Left lobe of liver (tissue), 2 donors: ENCODE measurements around the gene ADM2. TPM values are rescaled to one million over a fixed set of nuclear protein-coding genes. Genes with fewer than 3 reads are reported as not detected.
A peak's percentile ranks its signal among the peaks of the same experiment; 100 is the strongest.

Experiments used
- ATAC-seq: fragments of 200-7000 bp; cut with Tn5 transposase; one replicate; pipeline ENCODE4 v1.9.1; 2020; ENCODE audit warnings: mild to moderate bottlenecking, moderate library complexity
- DNase-seq: peaks from one replicate; pipeline ENCODE4 v3.0.0-alpha.2; 2020; ENCODE audit warnings: low spot score
- total RNA-seq: library from RNA; stranded (reverse); gene quantifications from one replicate; pipeline ENCODE4 v1.2.1, GENCODE V29; 2021
- donor health status: DM: no; HTN: no; CAD: no; lungs with moderate emphysema.
- donor health status: DM: no; HTN: yes; CAD: no.

ADM2 gene
- total RNA-seq, 1 donor from 2014 or later: 1.3 TPM

DNA sequence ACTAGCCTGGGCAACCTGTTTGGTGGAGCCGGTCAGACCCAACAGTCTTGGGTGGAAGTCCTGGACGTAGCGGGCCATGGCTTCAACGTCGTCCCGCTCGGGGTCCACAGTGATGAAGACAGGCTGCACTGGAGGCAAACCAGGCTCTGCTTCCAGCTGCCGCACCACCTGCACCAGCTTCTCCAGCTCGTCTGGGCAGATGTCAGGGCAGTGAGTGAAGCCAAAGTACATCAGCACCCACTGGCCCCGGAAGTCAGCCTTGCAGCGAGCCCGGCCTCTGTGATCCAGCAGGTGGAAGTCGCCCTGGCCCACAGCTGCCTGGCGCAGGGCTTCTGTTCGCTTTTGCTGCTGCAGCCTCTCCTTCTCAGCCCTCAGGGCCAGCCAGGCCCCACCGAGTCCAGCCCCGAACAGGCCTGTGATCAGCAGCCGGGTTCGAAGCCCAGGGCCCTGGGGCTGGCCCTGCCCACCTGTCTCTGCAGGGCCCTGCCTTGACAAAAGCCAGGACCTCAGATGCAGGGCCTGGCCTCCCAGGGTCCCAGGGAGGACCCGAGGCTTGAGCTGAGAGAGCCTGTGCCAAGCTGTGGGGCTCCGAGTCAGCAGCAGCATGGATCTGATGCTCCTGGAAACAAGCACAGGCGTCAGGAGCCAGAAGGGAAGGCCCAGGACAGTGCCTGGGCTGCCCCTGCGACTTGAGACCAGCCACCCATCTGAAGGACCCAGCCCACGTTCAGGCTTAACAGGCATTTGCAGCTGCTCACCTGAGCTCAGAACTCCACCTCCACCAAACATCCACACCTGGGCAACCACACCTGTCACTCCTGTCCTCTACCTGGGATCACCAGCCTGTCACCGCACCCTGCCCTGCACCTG lies 42.7 kb downstream of the ADM2 start:
- DNase-seq (no peak), ATAC-seq (no peak)

- DNase-seq (no peak), ATAC-seq (no peak)
These were observed 43.3 kb downstream of the ADM2 start for GRCh38 chr22:50524676-50525103.

DNA sequence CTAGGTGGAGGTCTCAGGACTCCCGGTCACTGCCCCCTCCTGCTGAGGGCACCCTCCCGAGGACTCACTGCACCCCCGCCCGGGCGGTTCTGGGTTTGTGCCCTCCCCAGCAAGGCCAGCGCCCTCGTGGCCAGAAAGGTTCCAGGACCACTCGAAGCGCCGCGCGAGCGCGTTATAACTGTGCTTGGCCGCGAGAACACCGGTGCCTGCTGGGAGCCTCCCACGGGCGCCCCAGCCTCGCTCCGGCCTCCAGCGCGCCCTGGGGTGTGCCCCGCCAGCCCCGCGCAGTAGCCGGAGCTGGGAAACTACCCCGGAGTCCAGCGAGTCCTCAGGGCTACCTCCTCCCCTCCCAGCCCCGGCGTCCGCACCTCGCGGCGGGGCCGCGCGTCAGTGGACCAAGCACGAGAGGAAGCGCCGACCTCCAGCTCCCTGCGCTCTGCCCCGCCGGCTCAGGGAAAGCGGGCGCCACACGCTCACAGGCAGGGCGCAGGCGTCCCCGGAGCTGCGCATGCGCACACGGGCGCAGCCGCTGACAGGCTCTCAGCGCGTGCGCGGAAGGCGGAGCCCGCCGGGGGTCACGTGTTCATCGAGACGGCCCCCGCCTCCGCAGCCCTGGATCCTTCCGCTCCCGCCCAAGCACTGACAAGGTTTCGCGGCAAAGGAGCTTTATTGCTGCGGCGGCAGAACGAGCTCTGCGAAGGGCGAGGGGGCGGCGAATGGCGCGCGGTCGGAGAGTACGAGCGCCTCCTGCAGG lies 43.9 kb downstream of the ADM2 start, which contains the start of gene SCO2:
Gene SCO2, minus strand, starts transcription at position 495 of the 754 bp plus-strand sequence. CDS start 1,187 bp downstream, outside the sequence.
- peak; percentile 53 for ATAC-seq
- peak; percentile 97 for DNase-seq

DNA sequence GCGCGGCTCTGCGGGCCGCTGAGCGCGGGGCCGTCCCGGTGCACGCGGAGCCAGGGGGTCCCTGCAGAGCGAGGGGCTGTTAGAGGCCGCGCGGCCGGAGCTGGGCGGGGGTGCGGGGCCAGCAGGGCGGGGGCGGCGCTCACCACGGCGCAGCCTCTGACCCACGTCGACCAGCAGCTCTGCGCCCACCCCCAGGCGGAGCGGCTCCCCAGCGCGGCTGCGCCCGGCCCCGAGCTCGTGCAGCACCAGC lies 44.4 kb downstream of the ADM2 start:
- DNase-seq (no peak), ATAC-seq (peak; percentile 10)

DNA sequence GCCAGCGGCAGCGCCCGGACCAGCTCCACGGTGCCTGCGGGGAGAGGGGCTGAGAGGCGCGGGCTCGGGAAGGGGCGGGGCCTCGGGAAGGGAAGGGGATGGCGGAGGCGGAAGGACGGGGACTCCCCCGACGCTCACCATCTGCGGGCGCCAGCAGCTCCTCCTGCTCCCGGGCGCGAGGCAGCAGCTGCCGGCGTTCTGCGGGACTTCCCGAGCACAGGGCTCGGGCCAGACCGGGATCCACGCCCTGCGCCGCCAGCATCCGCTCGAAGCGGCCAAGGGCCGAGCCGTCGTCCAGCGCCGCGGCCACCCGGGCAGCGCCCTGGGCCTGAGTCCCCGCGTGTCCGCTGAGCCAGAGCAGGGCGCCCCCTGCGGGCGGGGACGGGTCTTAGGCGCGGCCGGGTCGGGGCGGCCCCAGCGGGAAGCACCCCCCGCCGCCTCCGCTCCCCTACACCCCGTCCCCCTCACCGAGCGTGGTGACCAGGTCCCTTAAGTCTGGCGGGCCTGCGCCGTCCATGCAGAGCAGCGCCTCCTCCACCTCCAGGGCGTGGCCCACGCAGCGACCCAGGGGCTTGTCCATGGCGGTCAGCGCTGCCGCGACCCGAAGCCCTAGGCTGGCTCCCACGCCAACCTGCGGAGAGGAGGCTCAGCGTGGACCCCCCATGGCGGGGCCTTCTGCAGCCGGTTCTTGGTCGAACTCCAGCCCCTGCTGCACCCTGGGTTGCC lies 44.9 kb downstream of the ADM2 start:
- DNase-seq: peak; percentile 84
- ATAC-seq: peak; percentile 35

DNA sequence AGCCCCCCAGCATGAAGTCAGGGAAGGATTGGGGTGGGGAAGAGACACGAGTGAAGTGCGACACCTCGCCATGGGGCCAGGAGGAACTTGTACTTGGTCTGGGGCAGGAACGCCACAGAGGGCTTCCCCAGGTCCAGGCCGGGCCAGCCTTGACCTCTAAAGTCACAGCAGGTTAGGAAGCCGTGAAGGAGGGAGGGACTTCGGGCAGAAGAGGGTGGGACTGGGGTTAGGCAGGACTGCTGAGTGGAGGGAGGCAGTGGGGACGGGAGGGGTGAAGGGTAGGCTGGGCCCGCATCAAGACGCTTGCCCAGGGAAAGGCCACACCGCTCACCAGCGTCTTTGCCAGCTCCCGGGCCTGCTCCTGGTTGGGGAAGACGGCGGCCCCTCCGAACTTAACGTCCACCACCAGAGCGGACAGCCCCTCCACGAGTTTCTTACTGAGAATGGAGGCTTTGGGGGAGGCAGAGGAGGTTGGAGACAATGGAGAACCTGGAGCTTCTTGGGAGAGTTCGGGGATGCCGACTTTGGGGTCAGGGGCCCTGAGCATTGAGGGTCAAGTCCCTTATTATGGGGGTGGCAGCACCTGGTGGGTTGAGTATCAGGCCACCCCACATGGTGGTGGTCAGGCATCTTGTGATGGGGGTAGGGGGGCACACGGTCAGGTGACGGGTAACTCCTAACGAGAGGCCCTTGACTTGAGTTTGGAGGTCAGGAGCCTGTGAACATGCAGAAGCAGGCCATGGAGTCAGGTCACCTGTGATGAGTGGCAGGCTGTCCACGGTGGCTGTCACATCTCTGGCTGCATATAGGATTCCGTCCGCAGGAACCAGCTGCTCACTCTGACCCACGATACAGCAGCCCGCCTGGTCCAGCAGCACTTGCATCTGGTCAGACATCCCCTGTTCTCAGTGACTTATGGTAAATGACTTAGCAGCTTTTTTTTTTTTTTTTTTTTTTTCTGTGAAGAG lies 45.8 kb downstream of the ADM2 start:
- ATAC-seq: peak; percentile 6
- DNase-seq: peak; percentile 75

DNA sequence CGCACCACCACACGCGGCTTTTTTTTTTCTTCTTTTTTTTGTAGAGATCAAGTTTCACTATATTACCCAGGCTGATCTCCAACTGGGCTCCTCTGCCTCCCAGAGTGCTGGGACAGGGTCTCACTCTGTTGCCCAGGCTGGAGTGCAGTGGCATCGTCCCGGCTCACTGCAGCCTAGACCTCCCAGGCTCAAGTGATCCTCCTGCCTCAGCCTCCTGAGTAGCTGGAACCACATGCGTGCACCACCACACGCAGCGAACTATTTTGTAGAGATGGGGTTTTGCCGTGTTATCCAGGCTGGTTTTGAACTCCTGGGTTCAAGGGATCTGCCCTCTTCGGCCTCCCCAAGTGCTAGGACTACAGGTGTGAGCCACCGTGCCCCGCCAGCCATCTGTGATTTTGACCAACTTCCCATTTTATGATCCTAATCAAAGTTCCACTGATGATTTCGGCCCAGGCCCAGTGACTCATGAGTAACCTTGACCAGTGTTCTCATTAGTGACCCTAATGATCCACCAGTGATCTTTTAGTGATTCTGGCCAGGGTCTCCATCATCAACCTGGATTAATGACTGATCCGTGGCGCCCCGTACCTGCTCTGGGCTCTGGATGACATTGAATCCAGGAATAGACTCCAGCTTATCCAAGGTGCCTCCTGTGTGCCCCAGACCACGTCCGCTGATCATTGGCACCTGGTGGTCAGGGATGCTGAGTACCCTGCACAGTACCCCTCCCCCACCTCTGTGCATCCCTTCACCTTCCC lies 46.8 kb downstream of the ADM2 start:
- ATAC-seq (no peak), DNase-seq (peak; percentile 48)

- DNase-seq: peak; percentile 58
- no peak for ATAC-seq
These were observed 47.5 kb downstream of the ADM2 start for GRCh38 chr22:50528682-50529415.

DNA sequence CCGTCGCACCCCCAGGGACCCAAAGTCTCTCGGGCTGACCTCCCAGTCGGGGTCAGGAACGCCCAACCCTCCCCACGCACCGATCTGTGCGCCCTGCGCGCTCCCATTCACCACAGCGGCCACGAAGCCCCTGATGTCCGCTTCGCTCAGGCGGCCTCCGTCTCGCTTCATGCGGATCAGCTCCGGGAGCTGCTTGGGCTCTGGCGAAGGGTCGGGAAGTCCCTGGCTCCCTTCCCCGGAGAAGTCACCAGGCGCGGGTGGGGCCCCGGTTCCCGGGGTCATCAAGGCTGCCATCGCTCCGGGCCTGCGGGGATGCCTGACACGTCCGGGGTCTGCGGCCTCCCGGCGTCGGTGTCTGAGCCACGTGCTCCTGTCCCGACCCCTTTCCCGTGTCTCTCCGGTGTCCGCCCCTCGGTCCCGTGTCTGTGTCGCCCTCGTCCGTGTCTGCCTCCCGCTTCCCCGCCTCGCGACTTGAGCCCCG lies 48.1 kb downstream of the ADM2 start:
- no peak for ATAC-seq

GRCh38 chr22:50529897-50530579 lies 48.7 kb downstream of the ADM2 start, which contains the start of gene TYMP:
TSS of gene TYMP (minus strand) at chr22:50530012. CDS start at chr22:50529709, 303 bp downstream.
- DNase-seq (peak; percentile 96), ATAC-seq (peak; percentile 51)

More for the DNA sequence above, 48.1 kb downstream of the ADM2 start:
- DNase-seq: no peak

- peak; percentile 38 for ATAC-seq
- peak; percentile 91 for DNase-seq
These were observed 49.2 kb downstream of the ADM2 start for GRCh38 chr22:50530580-50530876.

DNA sequence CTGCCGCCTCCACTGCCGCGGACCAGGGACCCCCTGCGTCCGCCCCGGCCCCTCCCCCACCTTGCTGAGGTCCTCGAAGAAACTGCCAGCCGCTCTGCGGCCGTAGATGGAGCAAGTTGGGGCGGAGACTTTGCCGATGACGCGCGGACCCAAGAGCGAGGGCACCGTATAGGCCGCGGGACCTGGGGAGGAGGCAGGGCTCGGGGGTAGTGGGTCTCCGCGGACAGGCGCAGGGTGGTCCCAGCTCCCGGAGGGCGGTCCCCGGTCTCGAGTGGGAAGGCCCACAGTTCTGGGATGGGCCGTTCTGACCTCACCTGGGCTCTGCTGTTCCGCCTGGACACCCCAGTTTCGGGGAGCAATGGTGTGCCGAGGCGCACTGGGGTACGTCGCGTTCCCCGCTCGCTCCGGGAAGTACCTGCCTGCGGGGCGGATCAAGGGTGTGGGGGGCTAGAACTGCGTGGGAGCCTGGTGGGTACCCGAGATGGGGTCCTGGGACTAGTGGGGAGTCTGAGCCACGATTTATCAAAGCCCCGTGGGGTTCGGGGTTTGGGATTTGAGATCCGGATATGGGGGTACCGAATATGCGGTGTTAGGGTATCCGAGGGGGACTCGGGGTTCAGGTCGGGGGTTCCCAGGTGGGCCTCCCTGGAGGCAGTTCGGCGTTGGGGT lies 49.7 kb downstream of the ADM2 start:
- peak; percentile 53 for ATAC-seq
- DNase-seq: peak; percentile 94

DNA sequence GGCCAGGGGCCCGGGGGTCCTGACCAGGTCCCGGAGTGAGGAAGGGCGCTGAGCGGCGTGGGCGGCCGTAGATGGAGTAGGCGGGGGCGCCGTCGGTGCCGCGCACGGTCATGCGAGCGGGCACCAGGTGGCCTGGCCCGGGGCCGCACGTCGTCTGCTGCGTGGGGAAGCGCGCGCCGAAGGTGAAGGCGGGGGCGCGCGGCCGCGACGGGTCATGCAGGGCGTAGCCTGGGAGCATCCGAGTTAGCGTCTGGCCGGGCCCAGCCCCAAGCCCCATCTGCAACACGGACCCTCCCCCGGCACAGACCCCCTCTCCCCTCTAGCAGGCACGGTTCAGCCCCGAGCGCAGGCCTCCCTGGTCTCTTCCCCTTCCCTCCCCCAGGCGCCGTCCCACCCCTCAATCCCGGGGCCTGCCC lies 50.2 kb downstream of the ADM2 start:
- ATAC-seq: peak; percentile 47

GRCh38 chr22:50531962-50532674 lies 50.8 kb downstream of the ADM2 start:
- ATAC-seq: peak; percentile 55
- peak; percentile 91 for DNase-seq

More for the DNA sequence above, 50.2 kb downstream of the ADM2 start:
- peak; percentile 82 for DNase-seq

DNA sequence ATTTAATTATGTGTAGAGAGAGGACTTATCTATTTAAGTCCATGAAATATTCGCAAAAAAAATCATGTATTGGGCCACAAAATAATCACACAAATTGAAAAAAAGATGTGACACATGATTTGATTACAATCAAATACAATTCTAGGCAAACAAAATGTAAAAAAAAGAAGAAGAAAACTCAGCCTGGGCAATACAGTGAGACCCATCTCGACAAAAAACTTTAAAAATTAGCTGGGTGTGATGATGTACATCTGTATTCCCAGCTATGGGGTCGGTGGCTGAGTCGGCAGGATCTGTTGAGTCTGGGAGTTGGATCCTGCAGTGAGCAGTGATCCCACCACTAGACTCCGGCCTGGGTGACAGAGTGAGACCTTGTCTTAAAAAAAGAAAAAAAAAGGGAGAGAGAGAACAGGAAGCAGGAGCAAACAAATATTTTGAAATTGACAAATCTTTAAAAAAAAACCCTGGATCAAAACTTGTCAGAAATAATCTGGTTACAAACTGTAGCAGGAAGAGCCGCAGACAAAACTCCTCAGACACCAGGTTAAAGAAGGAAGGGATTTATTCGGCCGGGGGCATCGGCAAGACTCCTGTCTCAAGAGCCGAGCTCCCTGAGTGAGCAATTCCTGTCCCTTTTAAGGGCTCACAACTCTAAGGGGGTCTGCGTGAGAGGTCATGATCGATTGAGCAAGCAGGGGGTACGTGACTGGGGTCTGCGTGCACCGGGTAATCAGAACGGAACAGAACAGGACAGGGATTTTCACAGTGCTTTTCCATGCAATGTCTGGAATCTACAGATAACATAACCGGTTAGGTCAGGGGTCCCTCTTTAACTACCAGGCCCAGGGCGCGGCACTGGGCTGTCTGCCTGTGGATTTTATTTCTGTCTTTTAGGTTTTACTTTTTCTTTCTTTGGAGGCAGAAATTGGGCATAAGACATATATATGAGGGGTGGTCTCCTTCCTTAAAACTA lies 51.8 kb downstream of the ADM2 start:
- no peak for ATAC-seq
- DNase-seq: no peak
